Neural cell (in vitro differentiated cells): ENCODE data around the gene PTX4. TPM values are rescaled to one million over a fixed set of nuclear protein-coding genes. Genes with fewer than 3 reads are reported as not detected.

Experiments
- H2AFZ ChIP-seq: fragments of 200-600, 300-800 bp; sonication (generic), shearing (Covaris generic); 2 replicates; pipeline ENCODE4 v1.6.0; 2014; ENCODE audit warnings: low read depth, mild to moderate bottlenecking, antibody characterized with exemption, low read length, moderate library complexity
- H3F3A ChIP-seq: fragments of 200-600 bp; shearing (Covaris generic); 2 replicates; pipeline ENCODE4 v1.6.1; 2016; ENCODE audit warnings: mild to moderate bottlenecking, moderate library complexity, mixed read lengths, antibody characterized with exemption, low read length; ENCODE audit not compliant: insufficient read depth, poor library complexity, severe bottlenecking
- H3K27ac ChIP-seq: fragments of 200-600, 300-800 bp; sonication (generic), shearing (Covaris generic); 2 replicates; pipeline ENCODE4 v1.5.1; 2014; ENCODE audit warnings: mild to moderate bottlenecking, low read length, moderate library complexity
- H3K27me3 ChIP-seq: fragments of 300-800, 200-600 bp; sonication (generic), shearing (Covaris generic); 2 replicates; pipeline ENCODE4 v1.6.0; 2014; ENCODE audit warnings: mild to moderate bottlenecking, low read depth, low read length, moderate library complexity; ENCODE audit not compliant: insufficient read depth
- H3K36me3 ChIP-seq: fragments of 300-800, 200-600 bp; sonication (generic), shearing (Covaris generic); 2 replicates; pipeline ENCODE4 v1.5.1; 2014; ENCODE audit warnings: mild to moderate bottlenecking, antibody characterized with exemption, low read length, moderate library complexity; ENCODE audit not compliant: insufficient read depth
- H3K4me2 ChIP-seq: fragments of 300-800, 200-600 bp; sonication (generic), shearing (Covaris generic); 2 replicates; pipeline ENCODE4 v1.6.0; 2014; ENCODE audit warnings: mild to moderate bottlenecking, low read length
- H3K4me3 ChIP-seq: fragments of 300-800, 200-600 bp; sonication (generic), shearing (Covaris generic); 2 replicates; pipeline ENCODE4 v1.5.1; 2014; ENCODE audit warnings: mild to moderate bottlenecking, low read length, moderate library complexity
- H3K79me2 ChIP-seq: fragments of 200-600 bp; shearing (Covaris generic); replicated peaks from 2 replicates; pipeline ENCODE4 v1.6.0; 2014; ENCODE audit warnings: mild to moderate bottlenecking, low read length, moderate library complexity; ENCODE audit not compliant: insufficient read depth
- H3K9ac ChIP-seq: fragments of 300-800, 200-600 bp; sonication (generic), shearing (Covaris generic); 2 replicates; pipeline ENCODE4 v1.6.1; 2016; ENCODE audit warnings: mild to moderate bottlenecking, low read length, mixed read lengths
- H3K9me2 ChIP-seq: fragments of 200-600 bp; shearing (Covaris generic); 2 replicates; pipeline ENCODE4 v1.6.1; 2016; ENCODE audit warnings: mild to moderate bottlenecking, low read length, mixed read lengths; ENCODE audit not compliant: insufficient read depth
- H3K9me3 ChIP-seq: fragments of 200-600, 300-800 bp; sonication (generic), shearing (Covaris generic); 2 replicates; pipeline ENCODE4 v1.6.1; 2016; ENCODE audit warnings: mild to moderate bottlenecking, mixed run types, low read length, moderate library complexity, mixed read lengths
- H4K20me1 ChIP-seq: fragments of 200-600 bp; shearing (Covaris generic); 2 replicates; pipeline ENCODE4 v1.6.1; 2016; ENCODE audit warnings: mild to moderate bottlenecking, mixed run types; ENCODE audit not compliant: insufficient read depth
- CTCF ChIP-seq: fragments of 450-650 bp; IDR thresholded peaks from 2 replicates; pipeline ENCODE4 v1.5.1; 2014; ENCODE audit warnings: antibody characterized with exemption, mild to moderate bottlenecking, moderate library complexity; ENCODE audit not compliant: poor library complexity, severe bottlenecking
- EP300 ChIP-seq: fragments of 450-650 bp; conservative IDR thresholded peaks from 2 replicates; pipeline ENCODE4 v1.6.1; 2014; ENCODE audit warnings: antibody characterized with exemption, mild to moderate bottlenecking, moderate library complexity; ENCODE audit not compliant: poor library complexity, severe bottlenecking
- EZH2 ChIP-seq: fragments of 200-600, 300-800 bp; shearing (Covaris generic), sonication (generic); IDR thresholded peaks from 2 replicates; pipeline ENCODE4 v1.6.1; 2014; ENCODE audit warnings: antibody characterized with exemption, low read length, borderline replicate concordance, mild to moderate bottlenecking; ENCODE audit not compliant: insufficient read depth, poor library complexity, severe bottlenecking
- MXI1 ChIP-seq: fragments of 450-650 bp; conservative IDR thresholded peaks from 2 replicates; pipeline ENCODE4 v1.6.1; 2014; ENCODE audit warnings: antibody characterized with exemption, mild to moderate bottlenecking; ENCODE audit not compliant: poor library complexity, severe bottlenecking
- POLR2AphosphoS5 ChIP-seq: IDR thresholded peaks from 2 replicates; pipeline ENCODE4 v1.6.1; 2012
- RAD21 ChIP-seq: fragments of 450-650 bp; conservative IDR thresholded peaks from 2 replicates; pipeline ENCODE4 v1.6.1; 2014; ENCODE audit warnings: antibody characterized with exemption, mild to moderate bottlenecking, moderate library complexity
- REST ChIP-seq: IDR thresholded peaks from 2 replicates; pipeline ENCODE4 v1.6.1; 2012; ENCODE audit warnings: borderline replicate concordance
- SMC3 ChIP-seq: fragments of 450-650 bp; conservative IDR thresholded peaks from 2 replicates; pipeline ENCODE4 v1.6.1; 2014; ENCODE audit warnings: antibody characterized with exemption, mild to moderate bottlenecking, moderate library complexity; ENCODE audit not compliant: poor library complexity
- TAF1 ChIP-seq: IDR thresholded peaks from 2 replicates; pipeline ENCODE4 v1.6.1; 2012; ENCODE audit warnings: low read depth
- polyA plus RNA-seq: library from polyadenylated mRNA; depleted of rRNA; stranded (reverse); fragments of >200 nt; gene quantifications from 2 replicates; pipeline ENCODE4 v1.2.3, GENCODE V29; 2014

Gene PTX4
- polyA plus RNA-seq, 1 donor from 2014 or later = not detected

GRCh38 chr16:1454561-1454960 is 34.2 kb downstream of the PTX4 start:
- no peak overlapping the region for H3K27ac ChIP-seq
- no peaks in the 10 kb centered on the region for H3K9me3 ChIP-seq
- H2AFZ ChIP-seq = no peak overlapping the region
- no peaks in the 10 kb centered on the region for H3K79me2 ChIP-seq
- H4K20me1 ChIP-seq = no peaks in the 10 kb centered on the region
- TF ChIP-seq SMC3 = no peak
- no peak for TF ChIP-seq TAF1
- TF ChIP-seq EP300 = no peak
- TF ChIP-seq CTCF = no peak
- no peak for TF ChIP-seq EZH2
- TF ChIP-seq MXI1 = no peak
- no peak for TF ChIP-seq REST
- TF ChIP-seq POLR2AphosphoS5 = no peak
- no peak for TF ChIP-seq RAD21
- no peak overlapping the region for H3K4me3 ChIP-seq
- H3K27me3 ChIP-seq = no peaks in the 10 kb centered on the region
- H3F3A ChIP-seq = no peaks in the 10 kb centered on the region
- no peak overlapping the region for H3K9ac ChIP-seq
- no peaks in the 10 kb centered on the region for H3K36me3 ChIP-seq
- H3K9me2 ChIP-seq = no peaks in the 10 kb centered on the region
- H3K4me2 ChIP-seq = no peak overlapping the region

GRCh38 chr16:1453316-1453715 is 35.4 kb downstream of the PTX4 start:
- no peaks in the 10 kb centered on the region for H3K79me2 ChIP-seq
- TF ChIP-seq REST (no peak), CTCF (no peak), POLR2AphosphoS5 (no peak), TAF1 (no peak), RAD21 (no peak), EP300 (no peak), MXI1 (no peak), SMC3 (no peak), EZH2 (no peak)
- H3K4me3 ChIP-seq = no peak overlapping the region
- H3K36me3 ChIP-seq = no peaks in the 10 kb centered on the region
- no peaks in the 10 kb centered on the region for H3K27me3 ChIP-seq
- no peaks in the 10 kb centered on the region for H3F3A ChIP-seq
- H3K9me2 ChIP-seq = no peaks in the 10 kb centered on the region
- no peaks in the 10 kb centered on the region for H3K9me3 ChIP-seq
- no peaks in the 10 kb centered on the region for H4K20me1 ChIP-seq
- H3K4me2 ChIP-seq = no peak overlapping the region
- H3K9ac ChIP-seq = no peak overlapping the region
- no peak overlapping the region for H3K27ac ChIP-seq
- no peak overlapping the region for H2AFZ ChIP-seq
